ENCODE results near the gene GALNT5.

DNA sequence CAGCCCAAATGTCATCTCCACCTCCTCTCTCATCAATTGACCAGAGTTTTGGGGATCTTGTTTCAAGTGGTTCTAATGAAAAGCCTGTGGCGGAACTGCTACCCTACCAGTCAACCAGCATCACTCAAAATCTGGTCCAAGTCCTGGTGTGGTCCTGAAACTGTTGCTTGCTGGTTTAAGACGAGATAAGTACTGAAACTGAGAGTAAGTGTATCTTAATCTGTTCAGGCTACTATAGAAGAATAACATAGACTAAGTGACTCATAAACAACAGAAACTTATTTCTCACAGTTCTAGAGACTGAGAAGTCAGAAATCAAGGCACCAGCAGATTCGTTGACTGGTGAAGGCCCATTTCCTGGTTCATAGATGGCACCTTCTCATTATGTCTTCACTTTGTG, 879 bp upstream of the GALNT5 start:
- TF ChIP-seq, protein P1, sequence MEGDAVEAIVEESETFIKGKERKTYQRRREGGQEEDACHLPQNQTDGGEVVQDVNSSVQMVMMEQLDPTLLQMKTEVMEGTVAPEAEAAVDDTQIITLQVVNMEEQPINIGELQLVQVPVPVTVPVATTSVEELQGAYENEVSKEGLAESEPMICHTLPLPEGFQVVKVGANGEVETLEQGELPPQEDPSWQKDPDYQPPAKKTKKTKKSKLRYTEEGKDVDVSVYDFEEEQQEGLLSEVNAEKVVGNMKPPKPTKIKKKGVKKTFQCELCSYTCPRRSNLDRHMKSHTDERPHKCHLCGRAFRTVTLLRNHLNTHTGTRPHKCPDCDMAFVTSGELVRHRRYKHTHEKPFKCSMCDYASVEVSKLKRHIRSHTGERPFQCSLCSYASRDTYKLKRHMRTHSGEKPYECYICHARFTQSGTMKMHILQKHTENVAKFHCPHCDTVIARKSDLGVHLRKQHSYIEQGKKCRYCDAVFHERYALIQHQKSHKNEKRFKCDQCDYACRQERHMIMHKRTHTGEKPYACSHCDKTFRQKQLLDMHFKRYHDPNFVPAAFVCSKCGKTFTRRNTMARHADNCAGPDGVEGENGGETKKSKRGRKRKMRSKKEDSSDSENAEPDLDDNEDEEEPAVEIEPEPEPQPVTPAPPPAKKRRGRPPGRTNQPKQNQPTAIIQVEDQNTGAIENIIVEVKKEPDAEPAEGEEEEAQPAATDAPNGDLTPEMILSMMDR (IDR thresholded peaks at IDR 0.05) = no peak
- TF ChIP-seq SIN3A (IDR thresholded peaks at IDR 0.05; ENCODE audit: borderline replicate concordance, insufficient read depth, low read depth, low read length) = no peak
- TF ChIP-seq POLR2AphosphoS5 (IDR thresholded peaks at IDR 0.05; ENCODE audit: low read depth, low read length) = no peak
- no peak for TF ChIP-seq TCF7L2 (IDR thresholded peaks at IDR 0.05; ENCODE audit: low read depth, low read length)
- TF ChIP-seq, protein P2, sequence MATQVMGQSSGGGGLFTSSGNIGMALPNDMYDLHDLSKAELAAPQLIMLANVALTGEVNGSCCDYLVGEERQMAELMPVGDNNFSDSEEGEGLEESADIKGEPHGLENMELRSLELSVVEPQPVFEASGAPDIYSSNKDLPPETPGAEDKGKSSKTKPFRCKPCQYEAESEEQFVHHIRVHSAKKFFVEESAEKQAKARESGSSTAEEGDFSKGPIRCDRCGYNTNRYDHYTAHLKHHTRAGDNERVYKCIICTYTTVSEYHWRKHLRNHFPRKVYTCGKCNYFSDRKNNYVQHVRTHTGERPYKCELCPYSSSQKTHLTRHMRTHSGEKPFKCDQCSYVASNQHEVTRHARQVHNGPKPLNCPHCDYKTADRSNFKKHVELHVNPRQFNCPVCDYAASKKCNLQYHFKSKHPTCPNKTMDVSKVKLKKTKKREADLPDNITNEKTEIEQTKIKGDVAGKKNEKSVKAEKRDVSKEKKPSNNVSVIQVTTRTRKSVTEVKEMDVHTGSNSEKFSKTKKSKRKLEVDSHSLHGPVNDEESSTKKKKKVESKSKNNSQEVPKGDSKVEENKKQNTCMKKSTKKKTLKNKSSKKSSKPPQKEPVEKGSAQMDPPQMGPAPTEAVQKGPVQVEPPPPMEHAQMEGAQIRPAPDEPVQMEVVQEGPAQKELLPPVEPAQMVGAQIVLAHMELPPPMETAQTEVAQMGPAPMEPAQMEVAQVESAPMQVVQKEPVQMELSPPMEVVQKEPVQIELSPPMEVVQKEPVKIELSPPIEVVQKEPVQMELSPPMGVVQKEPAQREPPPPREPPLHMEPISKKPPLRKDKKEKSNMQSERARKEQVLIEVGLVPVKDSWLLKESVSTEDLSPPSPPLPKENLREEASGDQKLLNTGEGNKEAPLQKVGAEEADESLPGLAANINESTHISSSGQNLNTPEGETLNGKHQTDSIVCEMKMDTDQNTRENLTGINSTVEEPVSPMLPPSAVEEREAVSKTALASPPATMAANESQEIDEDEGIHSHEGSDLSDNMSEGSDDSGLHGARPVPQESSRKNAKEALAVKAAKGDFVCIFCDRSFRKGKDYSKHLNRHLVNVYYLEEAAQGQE (IDR thresholded peaks at IDR 0.05; ENCODE audit: insufficient read depth in 1 of 2, low read depth in 2 of 2, low read length in 1 of 2) = no peak

Measured in Panc1 (cell line).